ENCODE data around the gene GRIK3. TPM values are rescaled to one million over a fixed set of nuclear protein-coding genes. Genes with fewer than 3 reads are reported as not detected.

GRIK3 gene
- total and polyA plus RNA-seq, 4 donors = 0.03 to 0.08 (median 0.05) TPM; not detected in 1

DNA sequence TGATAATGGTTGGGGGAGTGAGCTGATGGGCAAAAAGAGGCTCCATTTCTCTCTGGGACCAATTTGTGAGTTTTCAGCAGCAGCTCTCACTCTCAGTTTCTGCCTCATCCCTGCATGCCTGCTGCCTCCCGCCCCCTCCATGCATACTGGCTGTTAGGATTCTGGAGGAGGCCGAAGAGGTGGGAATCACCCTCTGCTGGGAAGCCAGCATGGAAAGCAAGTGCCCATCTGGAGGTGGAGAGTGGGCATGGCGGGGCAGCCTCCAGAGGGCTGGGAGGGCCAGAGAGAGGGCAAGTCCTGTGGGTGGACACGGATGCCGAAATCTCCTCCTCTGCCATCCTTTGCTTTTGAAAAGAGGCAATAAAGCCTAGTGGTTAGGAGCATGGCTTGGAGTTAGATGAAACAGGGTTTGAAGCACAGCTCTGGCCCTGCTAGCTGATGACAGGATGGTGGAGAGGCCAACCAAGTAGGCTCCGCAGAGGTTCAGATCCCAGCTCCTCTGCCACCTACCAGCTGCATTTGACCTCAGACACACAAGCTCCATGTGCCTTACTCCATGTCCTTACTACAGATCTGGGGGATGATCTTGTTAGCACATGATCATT is 113.4 kb downstream of the GRIK3 start (continued):
- TF ChIP-seq, protein P1, sequence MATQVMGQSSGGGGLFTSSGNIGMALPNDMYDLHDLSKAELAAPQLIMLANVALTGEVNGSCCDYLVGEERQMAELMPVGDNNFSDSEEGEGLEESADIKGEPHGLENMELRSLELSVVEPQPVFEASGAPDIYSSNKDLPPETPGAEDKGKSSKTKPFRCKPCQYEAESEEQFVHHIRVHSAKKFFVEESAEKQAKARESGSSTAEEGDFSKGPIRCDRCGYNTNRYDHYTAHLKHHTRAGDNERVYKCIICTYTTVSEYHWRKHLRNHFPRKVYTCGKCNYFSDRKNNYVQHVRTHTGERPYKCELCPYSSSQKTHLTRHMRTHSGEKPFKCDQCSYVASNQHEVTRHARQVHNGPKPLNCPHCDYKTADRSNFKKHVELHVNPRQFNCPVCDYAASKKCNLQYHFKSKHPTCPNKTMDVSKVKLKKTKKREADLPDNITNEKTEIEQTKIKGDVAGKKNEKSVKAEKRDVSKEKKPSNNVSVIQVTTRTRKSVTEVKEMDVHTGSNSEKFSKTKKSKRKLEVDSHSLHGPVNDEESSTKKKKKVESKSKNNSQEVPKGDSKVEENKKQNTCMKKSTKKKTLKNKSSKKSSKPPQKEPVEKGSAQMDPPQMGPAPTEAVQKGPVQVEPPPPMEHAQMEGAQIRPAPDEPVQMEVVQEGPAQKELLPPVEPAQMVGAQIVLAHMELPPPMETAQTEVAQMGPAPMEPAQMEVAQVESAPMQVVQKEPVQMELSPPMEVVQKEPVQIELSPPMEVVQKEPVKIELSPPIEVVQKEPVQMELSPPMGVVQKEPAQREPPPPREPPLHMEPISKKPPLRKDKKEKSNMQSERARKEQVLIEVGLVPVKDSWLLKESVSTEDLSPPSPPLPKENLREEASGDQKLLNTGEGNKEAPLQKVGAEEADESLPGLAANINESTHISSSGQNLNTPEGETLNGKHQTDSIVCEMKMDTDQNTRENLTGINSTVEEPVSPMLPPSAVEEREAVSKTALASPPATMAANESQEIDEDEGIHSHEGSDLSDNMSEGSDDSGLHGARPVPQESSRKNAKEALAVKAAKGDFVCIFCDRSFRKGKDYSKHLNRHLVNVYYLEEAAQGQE (IDR thresholded peaks at IDR 0.05) = no peak
- TF ChIP-seq YY1 (IDR thresholded peaks at IDR 0.05) (no peak), RAD21 (IDR thresholded peaks at IDR 0.05) (no peak), NR2F2 (IDR thresholded peaks at IDR 0.05) (no peak)

DNA sequence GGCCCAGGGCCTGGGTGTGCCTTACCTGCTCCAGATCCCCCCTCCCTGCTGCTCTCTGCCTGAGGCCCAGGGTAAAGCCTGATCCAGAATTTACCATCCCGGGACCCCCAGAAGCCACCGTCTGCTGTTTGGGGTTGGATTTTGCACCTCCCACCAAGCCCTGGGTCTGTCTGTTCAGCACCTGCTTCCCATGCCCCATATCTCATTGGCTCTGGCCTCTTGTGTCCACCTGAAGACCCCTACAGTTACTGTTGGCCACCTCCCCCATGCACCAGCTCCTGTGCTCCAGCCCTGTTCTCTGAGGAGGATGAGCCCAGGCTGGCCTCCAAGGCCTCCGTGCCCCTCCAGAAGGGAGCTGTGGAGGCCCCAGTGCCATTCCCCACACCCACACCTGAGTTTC is 113.9 kb downstream of the GRIK3 start:
- no peak overlapping the region for H3K4me3 ChIP-seq (ENCODE audit: low read depth in 1 of 3, low read length in 3 of 3)
- peaks cover 0 to 3% (median 0%) of the 10 kb centered on the region in 4 donors for H3K27me3 ChIP-seq (ENCODE audit: control insufficient read depth in 4 of 4, insufficient read depth in 4 of 4, low read length in 3 of 4)
- no peaks in the 10 kb centered on the region for H3K9me3 ChIP-seq (ENCODE audit: control insufficient read depth in 4 of 4, low read length in 3 of 4)
- no peak overlapping the region for H3K9ac ChIP-seq (ENCODE audit: low read depth in 1 of 2, low read length in 2 of 2)
- no peaks in the 10 kb centered on the region for H3K36me3 ChIP-seq (ENCODE audit: control insufficient read depth in 4 of 4, insufficient read depth in 3 of 4, low read depth in 1 of 4, low read length in 3 of 4)
- H3K4me1 ChIP-seq (ENCODE audit: control insufficient read depth in 4 of 4, insufficient read depth in 4 of 4, low read length in 3 of 4) = no peaks in the 10 kb centered on the region
- 73% methylated on average over 3 of the region's 3 CpGs for WGBS
- TF ChIP-seq, protein P2, sequence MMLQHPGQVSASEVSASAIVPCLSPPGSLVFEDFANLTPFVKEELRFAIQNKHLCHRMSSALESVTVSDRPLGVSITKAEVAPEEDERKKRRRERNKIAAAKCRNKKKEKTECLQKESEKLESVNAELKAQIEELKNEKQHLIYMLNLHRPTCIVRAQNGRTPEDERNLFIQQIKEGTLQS (IDR thresholded peaks at IDR 0.05) = no peak
- TF ChIP-seq RAD21 (IDR thresholded peaks at IDR 0.05) = no peak
- TF ChIP-seq, protein P1 (IDR thresholded peaks at IDR 0.05) = no peak
- TF ChIP-seq HNF4A (conservative IDR thresholded peaks at IDR 0.05) = no peak
- DNase-seq (ENCODE audit: low spot score) = no peak
- no peak overlapping the region for H3K27ac ChIP-seq (ENCODE audit: low read depth in 1 of 2, low read length in 2 of 2)

DNA sequence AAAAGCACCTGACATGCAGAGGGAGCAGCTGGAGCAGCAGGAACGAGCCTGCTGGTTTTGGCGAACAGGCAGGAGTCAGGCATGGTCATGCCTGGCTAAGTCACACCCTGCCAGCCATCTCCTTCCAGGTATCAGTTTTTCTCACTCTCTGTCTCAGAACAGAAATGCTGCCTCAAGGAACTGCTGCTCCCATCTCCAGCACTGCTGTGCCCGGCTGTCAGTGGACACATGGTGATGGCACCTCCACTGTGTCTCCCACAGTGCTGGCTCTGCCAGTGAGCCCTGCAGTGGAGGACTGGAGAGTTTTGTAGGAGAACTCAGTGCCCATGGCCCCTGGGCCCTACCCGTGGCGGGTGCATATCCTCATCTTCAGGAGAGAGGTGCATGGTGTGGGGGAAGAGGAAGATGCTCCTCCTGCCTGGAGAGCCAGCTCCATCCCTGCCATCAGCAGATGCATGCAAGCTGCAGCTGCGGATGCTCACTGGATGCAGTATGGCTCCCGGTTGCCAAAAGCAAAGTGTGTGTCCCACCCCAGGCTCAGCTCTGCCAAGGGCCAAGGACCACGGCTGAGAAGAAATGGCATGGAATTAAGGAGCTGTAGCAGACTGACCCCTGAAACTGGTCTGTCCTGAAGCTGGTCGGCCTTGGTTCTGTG is 114.7 kb downstream of the GRIK3 start:
- no peak overlapping the region for H3K9ac ChIP-seq (ENCODE audit: low read depth in 1 of 2, low read length in 2 of 2)
- H3K4me1 ChIP-seq (ENCODE audit: control insufficient read depth in 4 of 4, insufficient read depth in 4 of 4, low read length in 3 of 4) = no peaks in the 10 kb centered on the region
- 68% methylated on average over 9 of the region's 9 CpGs for WGBS
- H3K27ac ChIP-seq (ENCODE audit: low read depth in 1 of 2, low read length in 2 of 2) = no peak overlapping the region
- DNase-seq (ENCODE audit: low spot score) = peak; percentile 17
- no peaks in the 10 kb centered on the region for H3K36me3 ChIP-seq (ENCODE audit: control insufficient read depth in 4 of 4, insufficient read depth in 3 of 4, low read depth in 1 of 4, low read length in 3 of 4)
- no peak overlapping the region for H3K4me3 ChIP-seq (ENCODE audit: low read depth in 1 of 3, low read length in 3 of 3)
- no peaks in the 10 kb centered on the region for H3K9me3 ChIP-seq (ENCODE audit: control insufficient read depth in 4 of 4, low read length in 3 of 4)
- peaks cover 0 to 3% (median 0%) of the 10 kb centered on the region in 4 donors for H3K27me3 ChIP-seq (ENCODE audit: control insufficient read depth in 4 of 4, insufficient read depth in 4 of 4, low read length in 3 of 4)
- TF ChIP-seq, protein P1 (IDR thresholded peaks at IDR 0.05) = no peak
- TF ChIP-seq GABPA (IDR thresholded peaks at IDR 0.05 in 1 of 2, conservative IDR thresholded peaks at IDR 0.05 in 1 of 2) (no peak), RXRA (IDR thresholded peaks at IDR 0.05) (no peak), NR2F2 (IDR thresholded peaks at IDR 0.05) (no peak), EGR1 (IDR thresholded peaks at IDR 0.05; ENCODE audit: low read depth in 2 of 2) (no peak), TAF1 (conservative IDR thresholded peaks at IDR 0.05) (no peak), RAD21 (IDR thresholded peaks at IDR 0.05) (no peak), SP1 (IDR thresholded peaks at IDR 0.05) (no peak), FOXA1 (IDR thresholded peaks at IDR 0.05) (no peak)
- TF ChIP-seq, protein P2 (IDR thresholded peaks at IDR 0.05) = no peak
- TF ChIP-seq, protein P3, sequence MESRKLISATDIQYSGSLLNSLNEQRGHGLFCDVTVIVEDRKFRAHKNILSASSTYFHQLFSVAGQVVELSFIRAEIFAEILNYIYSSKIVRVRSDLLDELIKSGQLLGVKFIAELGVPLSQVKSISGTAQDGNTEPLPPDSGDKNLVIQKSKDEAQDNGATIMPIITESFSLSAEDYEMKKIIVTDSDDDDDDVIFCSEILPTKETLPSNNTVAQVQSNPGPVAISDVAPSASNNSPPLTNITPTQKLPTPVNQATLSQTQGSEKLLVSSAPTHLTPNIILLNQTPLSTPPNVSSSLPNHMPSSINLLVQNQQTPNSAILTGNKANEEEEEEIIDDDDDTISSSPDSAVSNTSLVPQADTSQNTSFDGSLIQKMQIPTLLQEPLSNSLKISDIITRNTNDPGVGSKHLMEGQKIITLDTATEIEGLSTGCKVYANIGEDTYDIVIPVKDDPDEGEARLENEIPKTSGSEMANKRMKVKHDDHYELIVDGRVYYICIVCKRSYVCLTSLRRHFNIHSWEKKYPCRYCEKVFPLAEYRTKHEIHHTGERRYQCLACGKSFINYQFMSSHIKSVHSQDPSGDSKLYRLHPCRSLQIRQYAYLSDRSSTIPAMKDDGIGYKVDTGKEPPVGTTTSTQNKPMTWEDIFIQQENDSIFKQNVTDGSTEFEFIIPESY (IDR thresholded peaks at IDR 0.05) = no peak

Data from liver (tissue), 9 donors.